Breast epithelium (tissue), 4 donors: ENCODE measurements around the gene SIL1. TPM values are rescaled to one million over a fixed set of nuclear protein-coding genes. Genes with fewer than 3 reads are reported as not detected.

Experiments used
- DNase-seq, 2 donors: peaks; one replicate each; pipeline ENCODE4 v3.0.0-alpha.2; 2019; ENCODE audit warnings: low spot score in 2 of 2
- H3K27ac ChIP-seq, 2 donors: fragments of 200-600 bp; sonication (generic) in 1 of 2; one replicate each; pipeline ENCODE4 v1.5.1; 2016 to 2019; ENCODE audit warnings: mild to moderate bottlenecking in 1 of 2
- H3K27me3 ChIP-seq, 2 donors: fragments of 200-600 bp; sonication (generic) in 1 of 2; one replicate each; pipeline versions ENCODE4 v1.5.1 to v1.6.0; 2017 to 2019; ENCODE audit warnings: control low read depth in 1 of 2, mild to moderate bottlenecking in 1 of 2
- H3K36me3 ChIP-seq: fragments of 200-600 bp; one replicate; pipeline ENCODE4 v1.5.1; 2019
- H3K4me1 ChIP-seq, 2 donors: fragments of 200-600 bp; sonication (generic); one replicate each; pipeline ENCODE4 v1.5.1; 2016 to 2019; ENCODE audit warnings: control low read depth in 1 of 2
- H3K4me3 ChIP-seq, 3 donors: fragments of 200-600 bp; sonication (generic); 1 replicate in 2 of 3; 2 replicates in 1 of 3; pipeline ENCODE4 v1.5.1; 2016 to 2019; ENCODE audit warnings: mild to moderate bottlenecking in 3 of 3, moderate library complexity in 2 of 3
- H3K9me3 ChIP-seq, 2 donors: fragments of 200-600 bp; sonication (generic) in 1 of 2; one replicate each; pipeline ENCODE4 v1.5.1; 2016 to 2019; ENCODE audit warnings: control low read depth in 1 of 2
- POLR2A ChIP-seq: fragments of 450-650 bp; IDR thresholded peaks from one replicate; pipeline ENCODE4 v1.6.1; 2016; ENCODE audit warnings: antibody characterized with exemption, mild to moderate bottlenecking, moderate library complexity
- POLR2AphosphoS5 ChIP-seq, 3 donors: sonication (generic); formaldehyde crosslinking; IDR thresholded peaks; one replicate each; pipeline ENCODE4 v1.6.1; 2017; ENCODE audit warnings: antibody characterized with exemption in 3 of 3
- intact Hi-C: fragments of 100-400 bp; cut with DNase I; formaldehyde crosslinking; loops from one replicate; pipeline ENCODE4 v1.15.1; 2023; ENCODE audit warnings: low total_unique reads
- total RNA-seq, 3 donors: library from RNA; depleted of rRNA; stranded (reverse); fragments of >200 nt; gene quantifications; one replicate each; pipeline ENCODE4 v1.1.0, GENCODE V29; 2016
- TF ChIP-seq, protein P1 (sequence below), 3 donors: fragments of 450-650 bp; IDR thresholded peaks; one replicate each; pipeline ENCODE4 v1.5.1; 2016 to 2017; ENCODE audit warnings: antibody characterized with exemption in 3 of 3, mild to moderate bottlenecking in 3 of 3, moderate library complexity in 3 of 3

The SIL1 gene
- total RNA-seq, 3 donors from 2014 or later: 29.9 to 63.9 (median 48.2) TPM

DNA sequence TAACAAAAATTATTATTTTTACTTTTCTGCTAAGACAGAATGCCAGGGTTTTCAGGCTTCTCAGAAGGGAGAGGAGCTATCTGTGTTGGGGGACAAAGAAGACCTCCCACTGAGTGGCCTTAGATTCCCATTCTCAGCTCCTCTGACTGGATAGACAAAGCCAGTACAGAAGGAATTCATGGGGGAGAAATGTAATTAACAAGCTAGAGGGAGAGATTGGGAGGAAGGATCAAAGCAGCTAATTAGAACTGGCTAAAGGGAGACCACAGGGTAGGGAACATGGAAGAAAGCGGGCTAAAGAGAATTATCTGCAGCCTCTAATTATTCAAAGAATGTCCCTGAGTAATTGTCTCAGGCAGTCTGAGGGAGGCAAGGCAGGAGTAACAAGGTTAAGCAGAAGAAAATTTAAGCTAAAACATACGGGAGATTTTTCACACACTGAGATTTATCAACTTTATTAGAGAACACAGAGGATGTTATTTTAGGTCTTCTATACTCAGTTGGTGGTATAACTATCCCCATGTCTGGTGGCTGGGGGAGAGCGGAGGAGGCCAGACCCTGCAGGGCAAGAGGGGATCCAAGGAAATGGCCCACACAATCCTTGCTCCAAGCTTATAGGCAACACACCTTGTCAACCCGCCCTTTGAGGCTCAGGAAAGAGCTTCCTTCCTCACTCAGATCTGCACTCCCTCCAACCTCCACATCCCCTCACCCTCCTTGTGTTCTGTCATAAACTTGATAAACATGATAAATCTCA lies 235.4 kb downstream of the SIL1 start:
- Histone ChIP-seq H3K27ac (no peak overlapping the region), H3K36me3 (no peaks in the 10 kb centered on the region), H3K4me3 (no peak overlapping the region), H3K27me3 (no peaks in the 10 kb centered on the region), H3K4me1 (no peaks in the 10 kb centered on the region), H3K9me3 (no peaks in the 10 kb centered on the region)
- TF ChIP-seq, protein P1, sequence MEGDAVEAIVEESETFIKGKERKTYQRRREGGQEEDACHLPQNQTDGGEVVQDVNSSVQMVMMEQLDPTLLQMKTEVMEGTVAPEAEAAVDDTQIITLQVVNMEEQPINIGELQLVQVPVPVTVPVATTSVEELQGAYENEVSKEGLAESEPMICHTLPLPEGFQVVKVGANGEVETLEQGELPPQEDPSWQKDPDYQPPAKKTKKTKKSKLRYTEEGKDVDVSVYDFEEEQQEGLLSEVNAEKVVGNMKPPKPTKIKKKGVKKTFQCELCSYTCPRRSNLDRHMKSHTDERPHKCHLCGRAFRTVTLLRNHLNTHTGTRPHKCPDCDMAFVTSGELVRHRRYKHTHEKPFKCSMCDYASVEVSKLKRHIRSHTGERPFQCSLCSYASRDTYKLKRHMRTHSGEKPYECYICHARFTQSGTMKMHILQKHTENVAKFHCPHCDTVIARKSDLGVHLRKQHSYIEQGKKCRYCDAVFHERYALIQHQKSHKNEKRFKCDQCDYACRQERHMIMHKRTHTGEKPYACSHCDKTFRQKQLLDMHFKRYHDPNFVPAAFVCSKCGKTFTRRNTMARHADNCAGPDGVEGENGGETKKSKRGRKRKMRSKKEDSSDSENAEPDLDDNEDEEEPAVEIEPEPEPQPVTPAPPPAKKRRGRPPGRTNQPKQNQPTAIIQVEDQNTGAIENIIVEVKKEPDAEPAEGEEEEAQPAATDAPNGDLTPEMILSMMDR (IDR thresholded peaks at IDR 0.05): no peak
- TF ChIP-seq POLR2AphosphoS5 (IDR thresholded peaks at IDR 0.05) (no peak), POLR2A (no peak)
- intact Hi-C loops: no loop called here
- no peak for DNase-seq

DNA sequence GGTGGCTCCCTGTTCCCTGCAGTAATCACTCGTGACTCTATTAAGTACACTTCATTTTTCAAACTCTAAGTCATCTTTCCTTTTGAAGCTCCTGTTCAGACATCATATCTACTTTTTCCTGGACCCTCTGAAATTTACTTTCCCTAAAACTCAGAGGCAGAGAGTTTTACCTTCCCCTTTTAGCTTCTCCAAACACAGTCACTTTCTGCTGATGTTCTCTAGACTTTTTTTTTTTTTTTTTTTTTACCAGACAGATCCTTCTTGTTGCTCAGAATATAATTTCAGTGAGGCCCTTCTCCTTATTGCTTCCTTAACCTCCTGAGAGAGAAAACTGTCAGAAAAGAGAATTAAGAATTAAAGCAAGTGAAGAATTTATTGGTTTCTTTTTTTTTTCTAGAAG lies 236.4 kb downstream of the SIL1 start:
- no peaks in the 10 kb centered on the region for H3K36me3 ChIP-seq
- no peaks in the 10 kb centered on the region for H3K9me3 ChIP-seq
- H3K27me3 ChIP-seq: no peaks in the 10 kb centered on the region
- H3K4me1 ChIP-seq: no peaks in the 10 kb centered on the region
- intact Hi-C loops: no loop called here
- TF ChIP-seq, protein P1 (IDR thresholded peaks at IDR 0.05): no peak
- TF ChIP-seq POLR2A: no peak
- no peak for TF ChIP-seq POLR2AphosphoS5 (IDR thresholded peaks at IDR 0.05)
- DNase-seq: no peak
- no peak overlapping the region for H3K4me3 ChIP-seq
- H3K27ac ChIP-seq: no peak overlapping the region

DNA sequence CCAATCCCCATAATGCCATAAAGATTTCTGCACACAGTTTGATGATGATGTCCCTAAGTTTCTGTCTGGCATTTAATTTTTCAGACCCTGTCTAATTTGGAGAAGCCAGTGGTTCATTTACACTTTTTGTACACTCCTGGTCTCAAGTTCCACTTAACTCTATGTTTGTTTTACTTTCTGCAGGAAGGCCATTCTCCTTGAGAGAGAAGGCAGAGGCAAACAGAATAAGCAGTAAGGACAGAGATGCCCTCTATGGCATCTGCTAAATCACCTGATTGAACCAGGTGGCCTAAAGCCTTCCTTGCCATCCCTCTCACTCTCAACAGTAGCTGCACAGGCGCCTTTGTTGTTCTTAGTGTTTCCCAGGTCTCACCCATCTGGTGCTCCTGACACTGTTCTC lies 236.9 kb downstream of the SIL1 start:
- Histone ChIP-seq H3K9me3 (no peaks in the 10 kb centered on the region), H3K4me3 (no peak overlapping the region), H3K27ac (no peak overlapping the region), H3K36me3 (no peaks in the 10 kb centered on the region), H3K4me1 (no peaks in the 10 kb centered on the region), H3K27me3 (no peaks in the 10 kb centered on the region)
- TF ChIP-seq, protein P1 (IDR thresholded peaks at IDR 0.05): no peak
- TF ChIP-seq POLR2A (no peak), POLR2AphosphoS5 (IDR thresholded peaks at IDR 0.05) (no peak)
- intact Hi-C loops: no loop called here
- DNase-seq: no peak

DNA sequence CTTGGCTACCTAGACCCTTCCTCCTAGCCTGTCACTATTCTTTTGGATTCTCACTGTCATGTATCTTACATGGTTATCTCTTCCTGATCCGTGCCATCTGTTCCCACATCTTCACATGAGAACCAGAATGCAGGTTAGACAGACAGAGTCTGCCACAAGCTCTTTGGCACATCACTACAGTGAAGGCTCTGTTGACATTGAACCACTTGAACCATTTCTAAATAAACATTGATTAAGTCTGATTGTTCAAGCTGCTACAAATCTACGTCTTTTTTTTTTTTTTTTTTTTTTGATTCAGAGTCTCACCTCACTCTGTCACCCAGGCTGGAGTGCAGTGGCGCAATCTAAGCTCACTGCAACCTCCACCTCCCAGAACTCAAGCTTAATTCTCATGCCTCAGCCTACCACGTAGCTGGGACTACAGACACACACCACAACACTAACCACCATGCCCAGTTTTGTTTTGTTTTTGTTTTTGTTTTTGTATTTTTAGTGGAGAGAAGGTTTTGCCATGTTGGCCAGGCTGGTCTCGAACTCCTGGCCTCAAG lies 237.9 kb downstream of the SIL1 start:
- Histone ChIP-seq H3K27ac (no peak overlapping the region), H3K4me1 (no peaks in the 10 kb centered on the region), H3K36me3 (no peaks in the 10 kb centered on the region), H3K4me3 (no peak overlapping the region), H3K9me3 (no peaks in the 10 kb centered on the region), H3K27me3 (no peaks in the 10 kb centered on the region)
- intact Hi-C loops: no loop called here
- no peak for TF ChIP-seq POLR2A
- TF ChIP-seq, protein P1 (IDR thresholded peaks at IDR 0.05): no peak
- TF ChIP-seq POLR2AphosphoS5 (IDR thresholded peaks at IDR 0.05): no peak
- DNase-seq: no peak

DNA sequence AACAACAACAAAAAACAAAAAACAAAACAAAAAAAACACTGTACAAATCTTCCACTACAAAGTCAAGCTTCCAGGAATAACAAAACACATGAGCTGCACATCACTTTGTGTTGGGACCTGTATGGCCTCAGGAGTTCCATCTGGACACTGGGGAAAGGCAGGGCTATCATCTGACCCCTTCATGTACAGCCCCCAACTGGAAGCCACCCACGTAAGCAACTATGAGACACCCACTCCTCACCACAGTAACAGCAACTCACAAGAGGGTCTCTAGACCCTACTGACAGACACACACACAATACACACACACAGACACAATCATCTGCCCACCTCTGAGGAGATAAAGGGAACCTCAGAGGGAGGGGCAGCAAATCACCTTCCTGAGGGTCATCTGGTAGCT lies 241.4 kb downstream of the SIL1 start:
- H3K4me1 ChIP-seq: peaks cover 8 to 22% of the 10 kb centered on the region in 2 donors
- TF ChIP-seq POLR2AphosphoS5 (IDR thresholded peaks at IDR 0.05) (no peak), POLR2A (no peak)
- TF ChIP-seq, protein P1 (IDR thresholded peaks at IDR 0.05): no peak
- no peaks in the 10 kb centered on the region for H3K36me3 ChIP-seq
- H3K4me3 ChIP-seq: no peak overlapping the region
- H3K27me3 ChIP-seq: no peaks in the 10 kb centered on the region
- DNase-seq: no peak
- H3K27ac ChIP-seq: no peak overlapping the region
- intact Hi-C loops: no loop called here
- no peaks in the 10 kb centered on the region for H3K9me3 ChIP-seq
